HG02870 (cell line): ENCODE data around the gene DYNLRB1.
"Not testable (repeated sequence)": the region's sequence is repeated elsewhere in the genome, so short reads cannot be mapped to it uniquely, and the experiment has no call there.

ENCODE experiments used
- ATAC-seq: cut with Tn5 transposase; IDR thresholded peaks from one replicate; pipeline ENCODE4 v1.9.1; 2021; ENCODE audit warnings: mild to moderate bottlenecking, moderate library complexity; ENCODE audit not compliant: unreplicated experiment

DYNLRB1 gene

DNA sequence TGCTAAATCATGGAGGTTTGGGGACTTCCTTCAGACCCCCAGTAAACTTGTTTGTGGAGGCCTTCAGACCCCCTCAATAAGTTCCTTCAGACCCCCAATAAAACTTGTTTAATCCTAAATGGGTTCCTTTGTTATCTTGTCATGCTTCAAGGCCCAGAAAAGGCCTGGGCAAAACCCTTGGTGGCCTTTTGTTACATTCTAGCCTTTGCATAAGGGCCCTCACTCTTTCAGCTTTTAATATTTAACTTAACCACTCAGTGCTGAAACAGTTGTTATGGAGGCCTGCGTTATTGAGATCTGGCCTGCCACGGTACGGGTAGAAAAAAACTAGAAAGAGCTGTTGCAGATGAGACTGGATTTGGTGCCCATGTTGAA lies 4.3 kb upstream of the DYNLRB1 start:
- no peak for ATAC-seq

DNA sequence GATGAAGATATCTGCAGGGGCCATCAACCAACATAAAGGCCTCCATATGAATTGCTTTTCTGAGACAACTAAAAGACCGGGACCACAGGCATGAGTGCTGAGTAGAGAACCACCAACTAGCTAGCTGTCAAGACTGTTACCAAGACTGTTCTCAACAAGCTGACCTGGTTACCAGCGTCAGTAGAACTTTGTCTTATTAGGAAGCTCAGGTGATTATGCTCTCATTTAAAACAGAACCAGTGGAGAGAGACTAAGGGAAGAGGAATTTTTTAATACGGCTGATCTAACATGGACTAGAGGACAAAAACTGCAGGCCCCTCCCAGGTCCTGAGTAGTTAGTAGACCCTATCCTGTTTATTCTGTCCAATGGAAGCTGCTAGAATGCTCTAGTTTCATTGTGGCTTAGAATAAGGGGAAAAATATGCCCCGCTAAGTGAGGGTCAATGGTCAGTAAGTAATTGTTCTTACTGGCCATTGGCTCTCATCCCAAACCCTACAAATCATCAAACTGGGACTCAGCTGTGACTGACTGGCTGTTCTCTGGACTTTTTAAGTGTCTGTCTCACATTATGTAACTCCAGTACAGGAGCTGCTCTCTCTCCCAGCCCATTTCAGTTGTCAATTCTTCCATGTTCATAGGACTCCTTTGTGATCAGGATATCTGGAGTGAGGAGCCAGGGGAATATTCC lies 3.8 kb upstream of the DYNLRB1 start:
- ATAC-seq, result no peak

DNA sequence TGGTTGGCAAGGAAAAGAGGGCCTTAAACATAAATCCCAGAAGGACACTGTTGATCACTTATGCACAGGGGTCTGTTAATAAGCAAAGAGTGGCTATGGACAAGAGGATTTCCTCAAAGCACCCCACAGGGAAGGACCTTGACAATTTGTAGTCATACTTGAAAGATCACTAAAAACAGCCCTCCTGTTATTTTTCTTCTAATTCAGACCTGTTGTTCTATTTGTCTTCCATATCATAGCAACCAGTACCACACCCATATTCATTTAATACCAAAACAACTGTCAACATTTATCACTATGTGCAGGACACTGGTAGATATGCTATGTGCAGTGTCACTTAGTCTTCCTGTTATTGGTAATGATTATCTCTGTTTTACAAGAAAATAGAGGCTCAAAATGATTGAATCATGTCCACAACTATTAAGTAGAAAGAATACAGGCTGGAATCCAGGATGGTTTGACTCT lies 3.2 kb upstream of the DYNLRB1 start:
- ATAC-seq, result no peak

DNA sequence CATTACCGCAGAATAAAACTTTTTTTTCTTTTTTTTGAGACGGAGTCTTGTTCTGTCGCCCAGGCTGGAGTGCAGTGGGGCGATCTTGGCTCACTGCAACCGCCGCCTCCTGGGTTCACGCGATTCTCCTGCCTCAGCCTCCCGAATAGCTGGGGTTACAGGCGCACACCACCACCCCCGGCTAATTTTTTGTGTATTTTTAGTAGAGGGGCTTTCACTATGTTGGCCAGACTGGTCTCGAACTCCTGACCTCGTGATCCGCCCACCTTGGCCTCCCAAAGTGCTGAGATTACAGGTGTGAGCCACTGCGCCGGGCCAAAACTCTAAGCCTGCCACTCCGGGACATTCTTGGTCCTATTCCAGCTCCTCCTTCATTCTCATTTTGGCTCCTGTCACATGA lies 2.2 kb upstream of the DYNLRB1 start:
- not testable (repeated sequence) for ATAC-seq

DNA sequence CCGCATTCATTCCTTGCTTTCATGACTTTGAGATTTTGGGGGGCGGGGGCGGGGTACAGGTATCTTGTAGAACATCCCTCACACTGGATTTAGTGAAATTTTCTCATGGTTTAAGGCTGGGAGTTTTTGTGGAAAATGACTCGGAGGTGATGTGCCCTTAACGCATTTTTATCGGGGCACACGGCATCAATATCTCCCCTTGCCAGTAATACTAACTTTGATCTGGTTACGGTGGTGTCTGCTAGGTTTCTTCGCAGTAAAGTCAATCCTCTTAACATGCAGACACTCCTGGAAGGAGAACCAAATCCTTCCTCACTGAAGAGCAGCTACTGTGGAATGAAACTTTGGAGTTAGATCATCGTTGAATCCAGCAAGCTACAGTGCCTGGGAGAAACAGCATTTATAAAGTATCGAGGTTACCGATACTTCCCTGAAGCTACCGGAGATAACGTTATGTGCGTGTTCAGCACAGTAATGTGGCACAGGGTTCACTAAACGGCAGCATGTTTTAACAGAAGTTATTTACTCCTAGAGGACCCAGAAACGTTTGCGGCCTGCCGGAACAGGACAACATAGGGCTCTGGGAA lies 1.2 kb upstream of the DYNLRB1 start:
- ATAC-seq, result no peak

DNA sequence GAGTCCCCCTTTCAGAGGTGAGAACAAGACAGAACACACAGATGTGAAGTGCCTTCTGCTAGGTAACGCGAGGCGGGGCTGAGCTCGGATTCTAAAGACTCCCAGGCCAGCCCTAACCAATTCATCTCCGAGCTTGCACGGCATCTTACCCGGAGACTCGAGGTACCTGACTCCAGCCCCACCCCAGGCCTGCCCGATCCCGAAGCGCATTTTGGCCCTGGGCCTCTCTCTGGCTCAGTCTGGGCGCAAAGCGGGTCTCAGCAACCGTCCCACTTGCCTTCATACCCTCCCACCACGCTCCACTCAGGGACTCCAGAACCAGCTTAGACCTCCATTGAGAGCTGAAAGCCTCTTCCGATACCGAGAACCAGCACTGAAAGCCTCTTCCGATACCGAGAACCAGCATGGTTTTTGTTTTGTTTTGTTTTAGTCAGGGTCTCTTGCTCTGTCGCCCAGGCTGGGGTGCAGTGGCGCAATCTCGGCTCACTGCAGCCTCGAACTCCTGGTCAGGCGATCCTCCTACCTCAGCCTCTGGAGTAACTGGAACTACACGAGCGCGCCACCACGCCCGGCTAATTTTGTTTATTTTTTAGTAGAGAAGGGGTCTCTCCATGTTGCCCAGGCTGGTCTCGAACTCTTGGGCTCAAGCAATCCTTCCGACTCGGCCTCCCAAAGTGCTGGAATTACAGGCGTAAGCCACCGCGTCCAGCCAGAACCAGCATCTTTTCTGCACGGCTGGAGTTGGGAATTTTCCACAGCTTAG lies 557 bp upstream of the DYNLRB1 start:
- ATAC-seq, result peak; percentile 48

DNA sequence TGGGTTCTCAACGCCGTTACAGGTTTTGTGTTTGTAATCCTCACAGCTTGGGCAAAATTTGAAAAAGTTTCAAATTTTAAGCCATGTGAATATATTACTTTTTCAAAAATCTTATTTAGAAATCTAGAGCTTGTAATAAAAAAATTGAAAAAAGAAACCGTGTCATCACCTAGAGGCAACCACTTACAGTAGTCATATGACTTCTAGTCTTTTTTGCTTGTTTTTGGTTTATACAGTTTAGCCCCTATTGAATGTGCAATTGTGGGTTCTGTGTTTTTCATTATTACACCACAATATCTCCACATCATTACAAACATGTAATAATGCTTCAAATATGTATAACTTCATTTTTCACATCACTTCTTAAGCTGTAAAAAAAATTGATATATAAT lies 888 bp downstream of the DYNLRB1 start:
- ATAC-seq, result no peak

DNA sequence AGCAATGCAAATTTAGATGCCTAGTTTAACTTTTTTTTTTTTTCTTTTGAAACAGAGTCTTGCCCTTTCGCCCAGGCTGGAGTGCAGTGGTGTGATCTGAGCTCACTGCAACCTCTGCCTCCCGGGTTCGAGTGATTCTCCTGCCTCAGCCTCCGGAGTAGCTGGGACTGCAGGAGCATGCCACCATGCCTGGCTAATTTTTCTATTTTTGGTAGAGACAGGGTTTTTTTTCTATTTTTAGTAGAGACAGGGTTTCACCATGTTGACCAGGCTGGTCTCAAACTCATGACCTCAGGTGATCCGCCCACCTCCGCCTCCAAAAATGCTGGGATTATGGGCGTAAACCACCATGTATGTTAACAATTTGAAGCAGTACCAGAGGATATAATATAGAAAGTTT lies 2.6 kb downstream of the DYNLRB1 start:
- not testable (repeated sequence) for ATAC-seq

DNA sequence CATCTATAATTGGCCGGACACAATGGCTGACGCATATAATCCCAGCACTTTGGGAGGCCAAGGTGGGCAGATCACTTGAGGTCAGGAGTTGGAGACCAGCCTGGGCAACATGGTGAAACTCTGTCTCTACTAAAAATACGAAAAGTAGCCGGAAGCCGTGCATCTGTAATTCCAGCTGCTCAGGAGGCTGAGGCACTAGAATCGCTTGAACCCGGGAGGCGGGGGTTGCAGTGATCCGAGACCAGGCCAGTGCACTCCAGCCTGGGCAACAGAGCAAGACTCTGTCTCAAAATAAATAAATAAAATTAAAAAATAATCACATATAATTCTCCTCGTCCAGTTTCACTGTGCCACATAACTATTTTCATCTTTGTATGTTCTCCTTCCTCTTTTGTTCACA lies 3.6 kb downstream of the DYNLRB1 start:
- ATAC-seq, result not testable (repeated sequence)

DNA sequence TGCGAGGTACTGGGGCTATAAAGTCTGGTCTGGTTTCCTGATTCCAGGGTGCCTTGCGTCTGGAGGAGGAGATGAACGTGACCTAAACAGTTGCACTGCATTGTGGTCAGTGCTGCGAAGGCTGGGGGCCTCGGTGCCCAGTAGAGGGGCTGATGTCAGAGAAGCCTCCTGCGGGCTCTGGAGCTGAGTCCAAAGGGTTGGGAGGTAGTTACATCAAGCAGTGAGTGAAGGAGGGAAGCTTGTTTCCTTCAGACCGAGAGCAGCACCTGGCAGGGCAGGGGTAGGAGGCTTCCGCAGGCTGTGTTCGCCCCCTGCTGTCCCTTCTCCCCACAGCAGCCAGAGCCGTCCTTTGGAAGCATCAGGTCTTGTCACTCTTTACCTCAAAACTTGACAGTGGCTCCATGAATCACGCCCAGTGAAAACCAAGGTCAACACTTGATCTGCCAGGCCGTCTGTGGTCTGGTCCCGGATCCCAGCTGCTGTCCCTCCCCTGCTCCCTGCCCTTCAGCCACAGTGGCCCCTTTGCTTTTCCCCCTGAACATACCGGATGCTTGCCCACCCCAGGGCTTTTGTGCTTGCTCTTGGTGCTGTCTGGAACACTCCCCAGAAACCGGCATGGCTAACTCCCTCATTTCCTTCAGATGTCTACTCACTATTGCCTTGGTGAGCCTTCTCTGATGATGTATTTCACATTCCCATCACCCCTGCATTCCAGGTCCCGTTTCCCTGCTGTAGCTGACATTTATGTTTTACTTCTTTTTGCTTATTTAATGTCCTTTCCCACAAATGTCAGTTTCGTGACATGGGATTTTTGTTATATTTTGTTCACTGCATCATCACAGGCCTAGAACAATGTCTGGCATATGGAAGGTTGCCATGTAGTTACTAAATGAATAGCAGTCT lies 7.0 kb downstream of the DYNLRB1 start:
- no peak for ATAC-seq

DNA sequence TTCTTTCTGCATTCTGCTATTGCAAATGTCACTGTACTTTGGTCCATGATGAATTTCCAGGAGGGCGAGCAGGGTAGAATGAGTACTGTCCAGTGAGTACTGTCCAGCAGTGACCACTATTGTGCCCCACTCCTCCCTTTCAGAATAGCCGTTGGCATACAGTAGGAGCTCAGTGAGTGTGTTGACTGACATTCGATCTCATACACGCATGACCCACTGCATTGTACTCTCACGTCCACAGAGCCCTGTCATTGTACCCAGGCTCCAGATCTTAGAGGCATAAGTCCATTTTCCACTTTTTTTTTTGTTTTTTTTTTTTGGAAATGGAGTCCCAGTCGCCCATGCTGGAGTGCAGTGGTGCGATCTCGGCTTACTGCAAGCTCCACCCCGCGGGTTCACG lies 8.2 kb downstream of the DYNLRB1 start:
- ATAC-seq, result no peak

DNA sequence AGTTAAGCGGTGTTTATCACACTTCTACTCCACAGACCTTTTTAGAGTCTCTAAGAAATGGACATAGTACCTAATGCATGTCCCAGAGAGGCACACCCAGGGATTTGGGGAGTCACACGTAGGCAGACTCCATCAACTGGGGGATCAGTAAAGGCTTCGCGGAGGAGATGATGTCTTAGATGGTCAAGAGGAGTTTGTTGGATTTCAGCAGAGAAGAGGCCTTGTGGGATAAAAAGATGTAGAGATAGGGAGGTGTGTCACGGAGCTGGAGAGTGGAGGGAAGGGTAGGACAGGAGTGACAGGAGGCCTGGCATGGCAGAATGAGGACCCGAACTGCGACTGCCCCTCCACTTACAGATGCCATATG lies 9.1 kb downstream of the DYNLRB1 start:
- no peak for ATAC-seq

DNA sequence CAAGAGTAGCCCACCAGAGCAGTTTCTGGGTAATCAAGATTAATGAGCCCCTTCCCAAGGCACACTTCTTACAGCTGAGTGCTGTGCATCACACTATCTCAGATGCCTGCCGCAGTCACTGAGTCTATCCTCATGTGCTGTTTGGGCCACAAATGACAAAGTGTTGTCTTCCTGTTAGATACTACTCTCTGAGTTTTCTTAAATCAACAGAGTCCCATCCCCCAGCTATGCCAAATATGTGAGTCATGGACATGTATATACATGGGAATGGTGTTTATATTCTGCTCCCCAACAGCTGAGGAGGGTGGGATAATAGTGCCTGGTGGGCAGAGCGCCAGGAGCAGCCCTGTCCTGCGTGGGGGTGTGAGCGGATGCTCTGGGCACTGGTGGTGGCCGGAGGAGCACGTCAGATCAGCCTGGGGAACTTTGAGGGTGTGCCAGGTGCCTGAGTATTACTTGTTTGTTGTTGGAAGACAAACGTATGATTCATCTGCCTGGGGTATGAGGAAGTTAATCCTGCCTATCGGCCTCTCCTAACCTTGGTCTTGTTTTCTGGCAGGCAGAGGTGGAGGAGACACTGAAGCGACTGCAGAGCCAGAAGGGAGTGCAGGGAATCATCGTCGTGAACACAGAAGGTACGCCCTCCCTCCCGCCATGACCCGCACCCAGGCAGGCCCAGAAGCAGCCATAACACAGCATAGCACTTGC lies 9.6 kb downstream of the DYNLRB1 start:
- ATAC-seq, result no peak

DNA sequence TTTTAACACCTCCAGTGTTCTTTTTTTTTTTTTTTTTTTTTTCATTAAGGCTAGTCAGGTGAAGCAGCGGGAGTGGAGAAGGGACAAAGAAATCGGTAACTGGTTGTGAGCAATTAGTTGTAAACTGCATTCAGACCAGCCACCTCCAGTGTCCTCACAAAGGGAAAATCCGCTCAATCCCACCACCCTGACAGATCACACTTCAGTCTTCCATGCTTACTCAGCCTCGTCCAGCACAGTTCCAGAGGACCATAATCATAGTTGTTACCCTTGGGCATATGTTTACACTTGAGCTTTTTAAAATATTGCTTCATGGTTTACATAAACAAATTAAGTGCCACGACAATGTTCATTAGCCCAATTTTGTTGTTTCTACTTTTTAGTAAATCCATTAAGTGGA lies 10.2 kb downstream of the DYNLRB1 start:
- no peak for ATAC-seq

DNA sequence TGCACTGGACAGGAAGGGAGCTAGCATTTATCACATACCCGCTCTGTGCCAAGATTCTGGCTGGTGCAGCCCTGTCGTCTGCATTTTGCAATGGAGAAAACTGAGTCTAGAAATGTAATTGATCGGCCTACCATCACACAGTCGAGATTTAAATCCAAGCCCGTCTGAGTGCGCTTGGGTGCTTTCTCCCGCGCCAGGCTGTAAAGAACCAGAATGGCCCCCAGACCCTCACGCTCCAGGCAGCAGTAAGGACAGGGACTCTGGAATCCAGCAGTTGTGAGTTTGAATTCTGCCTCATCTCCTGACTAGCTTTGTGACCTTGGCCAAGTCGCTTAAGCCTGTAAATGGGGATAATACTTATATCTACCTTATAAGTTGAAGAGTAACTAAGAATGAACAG lies 10.8 kb downstream of the DYNLRB1 start:
- ATAC-seq, result no peak

DNA sequence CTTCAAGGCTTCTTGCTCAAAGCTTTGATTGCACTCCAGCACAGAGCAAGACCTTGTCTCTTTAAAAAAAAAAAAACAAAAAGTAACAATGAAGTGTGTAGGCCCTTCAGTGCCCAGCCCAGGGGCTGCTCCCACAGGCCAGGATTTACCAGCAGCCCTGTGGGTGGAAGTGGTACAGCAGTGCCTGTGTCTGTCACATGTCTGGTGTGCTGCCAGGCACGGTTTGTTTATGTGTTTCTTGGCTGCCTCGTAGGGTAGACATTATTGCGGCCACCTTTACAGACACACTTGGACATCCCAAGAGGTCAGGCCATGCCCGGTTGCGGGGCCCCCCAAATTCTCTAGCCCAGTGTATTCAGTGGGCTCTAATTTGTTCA lies 12.7 kb downstream of the DYNLRB1 start:
- no peak for ATAC-seq

DNA sequence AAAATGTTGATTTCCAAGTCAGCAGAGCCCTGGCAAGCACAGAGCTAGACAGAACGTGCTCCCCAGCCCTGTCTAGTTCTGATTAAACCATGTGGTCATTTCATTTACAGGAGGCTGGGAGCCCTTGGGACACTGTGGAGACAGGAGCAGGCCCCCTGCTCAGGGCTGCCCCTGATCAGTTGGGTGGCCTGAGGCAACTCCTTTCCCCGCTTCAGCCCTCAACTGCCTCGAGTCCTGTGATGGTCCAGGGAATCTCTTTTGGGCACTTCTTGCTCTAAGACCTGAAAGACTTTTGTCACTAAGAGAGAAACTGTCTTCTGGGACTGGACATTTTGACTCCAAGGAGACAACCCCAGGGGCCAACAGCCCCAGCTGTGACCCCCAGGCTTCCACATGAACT lies 13.5 kb downstream of the DYNLRB1 start:
- no peak for ATAC-seq

DNA sequence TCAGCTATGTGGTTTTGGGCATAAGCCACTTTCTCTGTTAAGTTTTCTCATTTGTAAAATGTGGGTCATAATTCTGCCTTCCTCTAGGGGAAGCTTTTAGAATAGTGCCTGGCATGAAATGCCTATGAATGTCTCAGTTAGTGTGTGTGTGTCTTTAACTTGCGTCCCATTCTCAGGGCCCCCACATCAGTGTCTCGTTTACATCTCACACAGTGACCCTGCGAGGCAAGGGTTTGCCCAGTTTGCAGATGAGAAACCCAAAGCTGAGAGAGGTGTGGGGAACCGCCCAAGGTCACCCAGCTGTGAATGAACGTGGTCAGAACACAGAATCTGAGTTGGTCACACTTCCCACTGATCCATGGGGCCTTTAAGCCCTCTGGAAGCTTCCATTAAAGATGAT lies 14.1 kb downstream of the DYNLRB1 start:
- ATAC-seq, result no peak

DNA sequence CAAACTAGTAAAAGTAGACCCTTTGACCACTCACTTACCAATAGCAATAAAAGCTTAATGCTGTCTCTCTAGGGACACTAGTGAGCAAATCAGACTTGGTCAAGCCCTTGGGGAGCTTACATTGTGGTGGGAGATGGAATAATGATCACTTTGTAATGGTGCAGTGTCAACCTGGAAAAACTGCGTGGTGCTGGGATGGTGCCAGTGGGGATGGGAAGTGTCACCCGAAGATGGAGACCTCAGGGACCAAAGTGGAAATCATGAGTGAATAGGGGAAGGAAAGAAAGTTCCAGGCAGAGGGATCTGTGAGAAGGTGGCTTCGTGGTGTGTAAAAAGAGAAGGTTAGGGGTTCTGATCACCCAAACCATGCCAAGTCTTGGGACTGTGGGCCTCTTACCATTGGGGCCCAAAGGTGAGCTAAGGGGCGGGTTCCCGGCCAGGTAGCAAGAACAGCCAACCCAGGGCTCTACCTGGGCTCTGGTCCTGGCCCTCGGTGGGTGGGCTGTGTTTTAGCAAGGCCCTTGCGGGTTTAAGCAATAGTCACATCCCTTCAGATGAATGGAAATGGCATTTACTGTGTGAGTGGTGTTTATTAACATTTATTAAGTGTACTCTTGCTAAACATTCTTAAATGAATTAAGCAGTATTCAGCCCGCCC lies 15.5 kb downstream of the DYNLRB1 start:
- no peak for ATAC-seq

DNA sequence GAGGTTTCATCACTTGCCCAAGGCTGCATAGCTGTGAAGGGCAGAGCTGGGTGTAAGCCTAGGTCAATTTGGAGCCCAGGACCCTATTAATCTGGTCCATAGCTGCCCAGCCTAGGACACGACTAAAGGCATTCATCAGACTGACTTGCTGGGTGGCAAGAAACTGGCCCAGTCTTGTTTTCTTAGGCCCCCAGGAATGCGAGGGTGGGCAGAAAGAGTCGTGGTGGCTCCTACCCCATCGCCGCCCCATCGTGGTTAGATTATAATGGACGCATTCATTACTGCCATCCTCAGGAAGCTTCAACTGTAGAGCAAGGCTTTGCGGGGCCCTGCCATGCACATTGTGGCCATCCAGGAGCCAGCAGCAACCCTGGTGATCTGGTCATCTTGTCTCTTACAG lies 16.1 kb downstream of the DYNLRB1 start:
- ATAC-seq, result no peak
